Stimulated activated CD4-positive, alpha-beta T cell treated with anti-CD3 and anti-CD28 coated beads, Interleukin-15, amount 100 ng/mL, for 24 hours (primary cell): ENCODE data around the gene FBN1.

ENCODE experiments used
- DNase-seq: peaks from one replicate; pipeline ENCODE4 v3.0.0-alpha.2; 2020

FBN1 gene

GRCh38 chr15:48578965-48579364 is 66.5 kb downstream of the FBN1 start:
- DNase-seq: no peak

- DNase-seq: no peak
Observed at GRCh38 chr15:48577469-48577868, 68.0 kb downstream of the FBN1 start.

GRCh38 chr15:48574187-48574586 is 71.3 kb downstream of the FBN1 start:
- no peak for DNase-seq

DNA sequence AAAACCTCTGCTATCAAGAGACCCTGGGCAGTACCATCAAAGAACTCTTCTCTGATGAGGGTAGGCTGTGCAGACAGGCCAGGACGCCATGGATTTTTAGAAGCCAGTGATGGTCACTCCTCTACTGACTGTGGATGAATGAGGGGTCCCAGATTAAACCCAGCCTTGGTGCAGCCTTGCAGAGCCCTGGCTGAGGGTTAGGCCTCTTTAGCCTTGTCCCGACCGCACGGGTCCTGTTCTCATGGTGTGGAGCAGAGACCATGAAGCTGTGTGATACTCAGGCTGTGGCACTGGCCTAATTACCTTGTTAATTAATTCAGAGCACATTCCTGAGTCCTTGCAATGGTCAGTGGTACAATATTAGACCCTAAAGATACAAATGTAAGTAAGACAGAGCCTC is 71.7 kb downstream of the FBN1 start:
- DNase-seq: no peak

- DNase-seq: no peak
Observed at GRCh38 chr15:48572823-48573222, 72.7 kb downstream of the FBN1 start.

- no peak for DNase-seq
Observed at GRCh38 chr15:48571510-48571909, 74.0 kb downstream of the FBN1 start.

GRCh38 chr15:48570822-48571221 is 74.7 kb downstream of the FBN1 start:
- DNase-seq: no peak

DNA sequence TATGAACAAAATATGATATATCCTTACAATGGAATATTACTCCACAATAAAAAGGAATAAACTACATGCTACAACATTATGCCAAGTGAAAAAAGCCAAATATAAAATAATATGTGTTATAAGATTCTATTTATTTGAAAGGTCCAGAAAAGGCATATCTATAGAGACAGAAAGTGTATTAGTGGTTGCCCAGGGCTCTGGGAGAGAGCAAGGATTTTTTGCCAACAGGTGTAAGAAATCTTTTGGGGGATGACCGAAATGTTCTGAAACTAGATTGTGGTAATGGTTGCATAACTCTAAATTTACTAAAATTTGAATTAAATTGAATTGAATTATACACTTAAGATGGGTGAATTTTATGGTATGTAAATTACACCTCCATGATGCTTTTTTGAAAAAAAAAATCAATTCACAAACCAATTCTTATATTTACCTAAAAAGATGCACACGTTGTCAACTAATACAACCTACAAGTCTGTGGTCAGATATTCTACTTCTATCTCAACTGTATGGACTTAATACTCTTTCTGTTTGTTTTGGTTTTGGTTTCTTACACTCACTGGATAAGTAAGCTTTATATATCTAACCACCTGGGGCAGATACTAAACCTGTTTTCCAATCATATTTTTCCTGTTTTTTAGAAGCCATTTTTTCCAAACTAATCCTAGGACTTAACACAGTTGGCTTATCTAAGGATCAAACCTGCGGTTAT is 75.8 kb downstream of the FBN1 start:
- no peak for DNase-seq

DNA sequence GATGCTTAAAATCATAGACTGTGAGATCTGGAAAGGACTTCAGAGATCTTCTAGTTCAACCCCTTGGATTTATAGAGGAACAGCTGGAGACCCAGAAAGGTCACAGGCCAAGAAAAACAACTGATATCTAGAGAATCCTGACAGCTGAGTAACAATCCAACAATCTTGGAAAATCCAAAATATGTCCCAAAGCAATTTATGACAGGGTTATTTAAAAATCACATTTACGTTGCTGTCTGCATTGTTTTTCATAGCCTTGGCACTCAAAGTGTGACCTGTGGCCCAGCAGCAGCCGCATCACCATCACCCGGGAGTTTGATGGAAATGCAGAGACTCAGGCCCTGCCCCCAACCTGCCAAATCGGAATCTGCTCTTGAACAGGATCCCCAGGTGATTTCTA is 78.8 kb downstream of the FBN1 start:
- no peak for DNase-seq

DNA sequence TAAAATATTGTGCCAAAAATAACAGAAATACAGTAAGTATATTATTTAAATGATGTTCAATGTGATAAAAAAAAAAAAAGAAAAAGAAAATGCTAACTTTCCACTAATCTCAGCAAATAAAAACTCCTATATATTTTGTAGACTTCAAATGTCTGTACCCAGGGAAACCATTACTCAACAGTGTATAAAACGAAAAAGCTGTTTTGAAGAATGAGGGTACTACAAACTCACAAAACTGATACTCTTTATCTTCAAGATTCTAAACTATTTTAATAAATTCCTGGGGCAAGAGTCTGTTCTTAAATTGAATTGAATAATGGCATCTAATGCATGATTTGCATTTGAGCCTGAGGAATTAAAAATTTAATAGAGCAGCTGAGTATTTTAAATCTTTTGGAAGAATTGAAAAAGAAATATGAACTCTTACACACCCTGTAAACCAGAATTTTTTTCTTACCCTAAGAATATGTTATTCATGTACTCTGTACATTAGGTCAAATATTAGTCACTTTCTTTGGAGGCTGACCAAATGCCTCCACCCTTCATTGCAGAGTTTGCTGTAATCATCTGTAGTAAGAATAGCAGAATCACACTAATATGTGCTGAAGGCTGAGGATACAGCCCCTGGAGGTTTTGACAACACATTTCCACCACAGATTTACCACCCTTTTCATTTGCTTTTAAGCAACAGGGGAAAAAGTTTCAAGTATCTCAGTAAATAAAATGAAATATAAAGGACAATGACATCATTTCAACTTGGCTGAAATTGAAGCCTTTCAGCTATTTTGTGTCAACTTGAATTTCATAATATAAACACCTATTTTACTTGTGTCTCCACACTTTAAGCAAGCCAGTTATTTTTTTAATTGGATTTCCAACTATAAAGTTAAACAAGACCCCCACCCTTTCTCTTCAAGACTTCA is 79.7 kb downstream of the FBN1 start:
- DNase-seq: no peak

- no peak for DNase-seq
Observed at GRCh38 chr15:48564690-48565089, 80.8 kb downstream of the FBN1 start.

- no peak for DNase-seq
Observed at GRCh38 chr15:48563934-48564333, 81.6 kb downstream of the FBN1 start.

DNA sequence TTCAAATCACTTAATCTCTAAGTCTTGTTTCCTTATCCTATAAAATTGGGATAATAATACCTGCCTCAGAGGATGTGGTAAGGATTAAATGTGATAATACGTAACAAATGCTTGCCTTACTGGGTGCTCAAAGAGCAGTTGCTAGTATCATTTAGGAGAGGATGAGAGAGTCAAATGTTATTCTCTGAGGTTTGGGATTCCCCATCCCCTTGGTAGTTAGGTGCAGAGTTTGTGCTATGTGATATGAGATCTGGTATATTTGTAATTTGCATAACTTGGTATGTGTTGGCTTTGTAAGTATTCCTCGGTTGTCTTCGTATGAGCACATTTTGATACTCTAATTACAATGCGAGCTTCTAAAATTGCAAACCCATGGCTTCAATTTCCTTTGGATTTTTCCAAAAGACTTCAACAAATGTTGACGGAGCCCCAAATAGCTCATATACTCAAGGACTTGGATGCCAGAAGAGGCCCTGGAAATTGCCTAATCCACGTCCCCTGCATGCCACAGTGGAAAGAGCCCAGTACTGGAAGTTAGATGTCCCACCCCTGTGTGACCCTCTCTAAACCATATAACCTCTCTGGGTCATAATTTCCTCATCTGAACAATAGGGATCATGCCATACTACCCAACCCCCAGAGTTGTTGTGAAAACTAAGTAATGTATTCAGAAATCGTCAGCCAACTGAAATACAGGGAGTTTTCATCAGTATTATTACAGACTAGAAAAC is 85.0 kb downstream of the FBN1 start:
- no peak for DNase-seq

DNA sequence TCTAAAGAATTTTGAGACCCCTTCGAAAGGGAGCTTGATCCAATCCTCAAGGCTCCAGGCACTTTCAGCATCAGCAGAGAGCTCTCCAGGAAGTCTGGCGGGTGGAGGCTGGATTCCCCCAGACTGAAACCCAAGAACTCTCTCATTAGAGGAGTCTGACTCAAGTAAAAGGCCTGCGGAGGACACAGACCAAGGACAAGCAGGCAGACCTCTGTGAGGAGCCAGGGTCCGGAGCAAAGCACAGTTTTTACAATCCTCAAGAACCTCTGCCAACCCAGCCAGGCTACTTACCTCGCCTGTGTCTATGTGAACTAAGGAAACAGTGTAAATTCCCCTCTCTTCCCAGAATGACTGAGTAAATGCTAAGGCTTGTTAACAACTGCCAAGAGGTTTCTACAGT is 86.2 kb downstream of the FBN1 start:
- no peak for DNase-seq

GRCh38 chr15:48558226-48558625 is 87.3 kb downstream of the FBN1 start:
- DNase-seq: no peak

GRCh38 chr15:48557335-48557734 is 88.2 kb downstream of the FBN1 start:
- no peak for DNase-seq

- DNase-seq: no peak
Observed at GRCh38 chr15:48556159-48556897, 89.2 kb downstream of the FBN1 start.

DNA sequence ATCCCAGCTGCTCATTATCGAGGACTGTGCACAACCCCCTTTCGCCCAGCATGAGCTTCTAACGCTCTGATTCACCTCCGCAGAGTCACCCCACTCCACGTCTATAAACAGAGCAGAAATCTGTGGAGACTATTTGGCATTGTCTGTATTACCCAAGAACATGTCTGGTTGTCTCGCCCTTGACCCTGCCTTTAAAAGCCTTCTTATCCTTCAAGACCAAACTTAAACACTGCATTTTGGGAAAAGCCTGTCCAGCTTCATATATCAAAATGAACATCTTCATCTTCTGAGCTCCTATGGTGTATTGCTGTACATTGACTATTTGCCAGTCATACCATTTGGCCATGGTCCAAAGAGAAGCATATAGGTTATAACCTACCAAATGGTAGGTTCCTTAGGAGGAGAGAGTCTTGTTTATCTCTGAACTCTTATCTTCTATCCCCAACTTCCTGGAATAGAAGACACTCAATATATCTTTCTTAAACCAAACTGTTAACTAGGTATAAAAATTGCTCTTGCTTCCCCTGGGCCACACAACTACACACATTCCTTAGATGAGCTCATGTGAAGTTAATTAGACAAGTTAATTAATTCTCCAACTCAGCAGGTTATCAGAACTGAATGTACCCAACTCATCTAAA is 90.1 kb downstream of the FBN1 start:
- DNase-seq: no peak

- no peak for DNase-seq
Observed at GRCh38 chr15:48554112-48554511, 91.4 kb downstream of the FBN1 start.

DNA sequence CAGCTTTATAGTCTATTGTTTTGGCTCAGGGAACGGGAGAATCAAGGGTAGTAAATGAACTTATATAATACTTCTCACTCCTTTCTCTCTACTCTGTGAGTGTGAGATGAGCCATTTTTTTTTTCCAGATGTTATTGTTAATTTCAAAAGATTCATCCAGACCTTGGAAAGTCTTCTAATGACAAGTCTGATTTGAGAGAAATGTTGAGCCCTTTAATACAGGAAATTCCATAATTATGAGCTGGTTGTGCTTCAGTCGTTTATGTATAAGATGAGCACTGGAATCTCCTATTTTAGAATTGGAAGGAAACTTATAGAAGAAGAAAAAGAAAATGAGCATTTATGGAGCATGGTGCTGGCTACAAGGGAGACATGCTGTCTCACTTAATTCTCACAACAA is 92.0 kb downstream of the FBN1 start:
- no peak for DNase-seq

GRCh38 chr15:48550822-48551525 is 94.5 kb downstream of the FBN1 start:
- DNase-seq: no peak

DNA sequence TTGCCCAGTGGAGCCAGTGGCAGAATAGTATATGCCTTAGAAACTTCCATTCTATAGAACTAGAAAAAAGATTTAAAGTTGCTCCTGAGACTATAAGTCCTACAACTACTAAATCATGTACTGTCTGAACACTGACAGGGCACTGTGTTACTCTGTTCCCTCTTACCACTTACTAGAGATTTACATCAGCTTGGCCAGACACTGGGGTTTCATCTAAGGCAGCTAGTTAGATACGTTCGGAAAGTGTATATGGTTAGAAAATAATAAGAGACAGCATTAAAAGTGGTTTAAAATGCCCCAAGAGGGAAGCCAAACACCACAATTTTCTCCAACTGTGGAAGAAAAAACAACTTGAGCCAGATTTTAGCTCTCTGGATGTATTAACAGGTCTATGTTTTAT is 97.1 kb downstream of the FBN1 start:
- DNase-seq: no peak
